SK-N-SH treated with all-trans-retinoic acid at 6 μM for 48 hours (cell line): ENCODE results near the gene RAB4A.

Experiments used
- ATAC-seq: fragments of 200-7000 bp; cut with Tn5 transposase; 3 replicates; pipeline ENCODE4 v1.9.1; 2020; ENCODE audit warnings: mild to moderate bottlenecking, moderate library complexity
- ARNTL ChIP-seq: fragments of 450-650 bp; formaldehyde crosslinking; IDR thresholded peaks from 2 replicates; pipeline ENCODE4 v1.5.0; 2020; ENCODE audit warnings: low read depth, mild to moderate bottlenecking, moderate library complexity, borderline replicate concordance
- BACH2 ChIP-seq: fragments of 250-450 bp; sonication (Bioruptor Pico); IDR thresholded peaks from 2 replicates; pipeline ENCODE4 v1.9.0; 2021; ENCODE audit warnings: mild to moderate bottlenecking, borderline replicate concordance
- CREB5 ChIP-seq: fragments of 250-450 bp; sonication (Bioruptor Pico); IDR thresholded peaks from 2 replicates; pipeline ENCODE4 v1.5.1; 2020; ENCODE audit warnings: low read depth, mild to moderate bottlenecking, moderate library complexity
- CSDC2 ChIP-seq: fragments of 250-450 bp; sonication (Bioruptor Pico); IDR thresholded peaks from 2 replicates; pipeline ENCODE4 v1.5.0; 2020; ENCODE audit warnings: mild to moderate bottlenecking, moderate library complexity
- CSRNP3 ChIP-seq: fragments of 250-450 bp; sonication (Bioruptor Pico); IDR thresholded peaks from 2 replicates; pipeline ENCODE4 v1.5.1; 2021; ENCODE audit warnings: mild to moderate bottlenecking, moderate library complexity
- ESRRG ChIP-seq: fragments of 250-450 bp; sonication (Bioruptor Pico); IDR thresholded peaks from 2 replicates; pipeline ENCODE4 v1.6.1; 2021; ENCODE audit warnings: mild to moderate bottlenecking
- GLIS3 ChIP-seq: fragments of 250-450 bp; sonication (Bioruptor Pico); IDR thresholded peaks from 2 replicates; pipeline ENCODE4 v1.5.0; 2020; ENCODE audit warnings: mild to moderate bottlenecking, moderate library complexity
- ISL1 ChIP-seq: fragments of 250-450 bp; sonication (Bioruptor Pico); IDR thresholded peaks from 2 replicates; pipeline ENCODE4 v2.1.2; 2022; ENCODE audit warnings: mild to moderate bottlenecking, moderate library complexity
- PATZ1 ChIP-seq: fragments of 250-450 bp; sonication (Bioruptor Pico); IDR thresholded peaks from 2 replicates; pipeline ENCODE4 v1.8.0; 2020; ENCODE audit warnings: mild to moderate bottlenecking, moderate library complexity, borderline replicate concordance
- POU6F1 ChIP-seq: fragments of 250-450 bp; sonication (Bioruptor Pico); IDR thresholded peaks from 2 replicates; pipeline ENCODE4 v1.8.0; 2021; ENCODE audit warnings: low read depth, mild to moderate bottlenecking, moderate library complexity, borderline replicate concordance
- PPARA ChIP-seq: fragments of 250-450 bp; sonication (Bioruptor Pico); IDR thresholded peaks from 2 replicates; pipeline ENCODE4 v1.5.0; 2020; ENCODE audit warnings: mild to moderate bottlenecking, borderline replicate concordance
- RARB ChIP-seq: fragments of 250-450 bp; sonication (Bioruptor Pico); IDR thresholded peaks from 2 replicates; pipeline ENCODE4 v1.8.0; 2021; ENCODE audit warnings: mild to moderate bottlenecking, moderate library complexity
- SNAI2 ChIP-seq: fragments of 250-450 bp; sonication (Bioruptor Pico); IDR thresholded peaks from 2 replicates; pipeline ENCODE4 v1.5.0; 2020; ENCODE audit warnings: mild to moderate bottlenecking, moderate library complexity
- TCF4 ChIP-seq: fragments of 250-450 bp; sonication (Bioruptor Pico); IDR thresholded peaks from 2 replicates; pipeline ENCODE4 v1.8.0; 2021; ENCODE audit warnings: mild to moderate bottlenecking, moderate library complexity, borderline replicate concordance
- TSHZ2 ChIP-seq: fragments of 250-450 bp; sonication (Bioruptor Pico); IDR thresholded peaks from 2 replicates; pipeline ENCODE4 v1.5.0; 2020; ENCODE audit warnings: mild to moderate bottlenecking, moderate library complexity
- ZC3H10 ChIP-seq: fragments of 250-450 bp; sonication (Bioruptor Pico); IDR thresholded peaks from 2 replicates; pipeline ENCODE4 v1.5.1; 2021; ENCODE audit warnings: mild to moderate bottlenecking, moderate library complexity
- ZFP3 ChIP-seq: fragments of 250-450 bp; sonication (Bioruptor Pico); IDR thresholded peaks from 2 replicates; pipeline ENCODE4 v1.5.0; 2020; ENCODE audit warnings: mild to moderate bottlenecking, moderate library complexity
- ZFP30 ChIP-seq: fragments of 450-650 bp; formaldehyde crosslinking; IDR thresholded peaks from 2 replicates; pipeline ENCODE4 v1.5.0; 2022; ENCODE audit warnings: mild to moderate bottlenecking, moderate library complexity
- ZNF565 ChIP-seq: fragments of 450-650 bp; formaldehyde crosslinking; conservative IDR thresholded peaks from 2 replicates; pipeline ENCODE4 v1.5.0; 2020; ENCODE audit warnings: low read depth, mild to moderate bottlenecking, moderate library complexity
- ZNF70 ChIP-seq: fragments of 450-650 bp; formaldehyde crosslinking; IDR thresholded peaks from 2 replicates; pipeline ENCODE4 v1.5.0; 2020; ENCODE audit warnings: mild to moderate bottlenecking, moderate library complexity

Gene RAB4A

GRCh38 chr1:229238674-229239415 lies 32.1 kb upstream of the RAB4A start:
- TF ChIP-seq GLIS3 (CRISPR knock-in tag) (no peak), ESRRG (no peak), RARB (no peak), TCF4 (CRISPR knock-in tag) (no peak), ISL1 (no peak), ZNF70 (no peak), TSHZ2 (CRISPR knock-in tag) (no peak)
- peak; percentile 61; the same call in 2 of the 3 replicates for ATAC-seq

GRCh38 chr1:229240532-229240931 lies 30.4 kb upstream of the RAB4A start:
- TF ChIP-seq TSHZ2 (CRISPR knock-in tag) (no peak), BACH2 (no peak), TCF4 (CRISPR knock-in tag) (no peak), ZFP3 (CRISPR knock-in tag) (no peak), ZNF565 (no peak), ARNTL (CRISPR knock-in tag) (no peak), POU6F1 (CRISPR knock-in tag) (no peak), ZC3H10 (no peak), SNAI2 (CRISPR knock-in tag) (no peak), ZNF70 (no peak), ZFP30 (CRISPR knock-in tag) (no peak), GLIS3 (CRISPR knock-in tag) (no peak), CREB5 (CRISPR knock-in tag) (no peak), PATZ1 (CRISPR knock-in tag) (no peak), CSDC2 (CRISPR knock-in tag) (no peak), CSRNP3 (CRISPR knock-in tag) (no peak), PPARA (no peak)
- no peak for ATAC-seq
